GM12873 (cell line): ENCODE data around the gene EYA2.

Source experiments
- TF ChIP-seq, protein P1 (sequence below): IDR thresholded peaks from 2 replicates; pipeline ENCODE4 v1.5.1; 2012; ENCODE audit warnings: low read depth, mild to moderate bottlenecking, moderate library complexity, low read length, control low read depth; ENCODE audit not compliant: insufficient read depth; ENCODE audit errors: missing control alignments

Gene EYA2

DNA sequence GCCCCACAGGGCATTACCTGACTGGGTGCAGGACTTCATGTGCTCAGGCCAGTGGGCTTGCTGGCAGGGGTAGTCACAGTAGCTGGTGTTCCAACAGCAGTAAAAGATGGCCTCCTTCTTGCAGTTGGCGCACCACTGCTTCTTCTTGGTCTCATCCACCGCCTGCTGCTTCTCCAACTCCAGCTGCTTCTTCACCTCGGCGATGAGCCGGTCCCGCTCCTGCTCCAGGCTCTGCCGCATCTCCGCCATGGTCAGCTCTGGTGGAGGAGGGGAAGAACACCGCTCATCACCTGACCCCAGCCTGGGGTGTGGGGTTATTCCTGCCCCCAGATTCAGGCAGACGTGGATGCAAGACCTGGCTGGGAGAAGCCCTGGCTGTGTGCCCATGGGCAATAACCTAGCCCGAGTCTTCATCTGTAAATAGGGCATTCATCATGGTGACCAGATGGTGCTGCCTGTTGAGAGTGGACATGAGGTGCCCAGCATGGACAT lies 329.7 kb downstream of the EYA2 start:
- TF ChIP-seq, protein P1, sequence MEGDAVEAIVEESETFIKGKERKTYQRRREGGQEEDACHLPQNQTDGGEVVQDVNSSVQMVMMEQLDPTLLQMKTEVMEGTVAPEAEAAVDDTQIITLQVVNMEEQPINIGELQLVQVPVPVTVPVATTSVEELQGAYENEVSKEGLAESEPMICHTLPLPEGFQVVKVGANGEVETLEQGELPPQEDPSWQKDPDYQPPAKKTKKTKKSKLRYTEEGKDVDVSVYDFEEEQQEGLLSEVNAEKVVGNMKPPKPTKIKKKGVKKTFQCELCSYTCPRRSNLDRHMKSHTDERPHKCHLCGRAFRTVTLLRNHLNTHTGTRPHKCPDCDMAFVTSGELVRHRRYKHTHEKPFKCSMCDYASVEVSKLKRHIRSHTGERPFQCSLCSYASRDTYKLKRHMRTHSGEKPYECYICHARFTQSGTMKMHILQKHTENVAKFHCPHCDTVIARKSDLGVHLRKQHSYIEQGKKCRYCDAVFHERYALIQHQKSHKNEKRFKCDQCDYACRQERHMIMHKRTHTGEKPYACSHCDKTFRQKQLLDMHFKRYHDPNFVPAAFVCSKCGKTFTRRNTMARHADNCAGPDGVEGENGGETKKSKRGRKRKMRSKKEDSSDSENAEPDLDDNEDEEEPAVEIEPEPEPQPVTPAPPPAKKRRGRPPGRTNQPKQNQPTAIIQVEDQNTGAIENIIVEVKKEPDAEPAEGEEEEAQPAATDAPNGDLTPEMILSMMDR = no peak

DNA sequence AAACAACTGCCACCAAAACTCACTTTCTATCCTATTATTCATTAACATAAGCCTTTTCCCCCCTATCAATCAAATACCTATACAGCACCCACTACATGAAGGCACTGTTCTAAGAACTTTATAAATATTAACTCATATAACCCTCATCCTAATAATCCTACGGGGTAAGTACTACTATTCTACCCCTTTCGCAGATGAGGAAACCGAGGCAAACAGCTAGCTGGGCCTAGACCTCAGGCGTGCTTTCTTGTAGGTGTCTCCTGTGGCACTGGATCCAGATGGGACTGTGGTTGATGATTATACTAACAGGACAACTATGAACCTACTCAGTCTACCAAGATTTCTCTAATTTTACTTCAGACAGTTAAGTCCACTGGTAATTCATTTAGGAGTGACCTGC lies 330.2 kb downstream of the EYA2 start:
- TF ChIP-seq, protein P1 = no peak

DNA sequence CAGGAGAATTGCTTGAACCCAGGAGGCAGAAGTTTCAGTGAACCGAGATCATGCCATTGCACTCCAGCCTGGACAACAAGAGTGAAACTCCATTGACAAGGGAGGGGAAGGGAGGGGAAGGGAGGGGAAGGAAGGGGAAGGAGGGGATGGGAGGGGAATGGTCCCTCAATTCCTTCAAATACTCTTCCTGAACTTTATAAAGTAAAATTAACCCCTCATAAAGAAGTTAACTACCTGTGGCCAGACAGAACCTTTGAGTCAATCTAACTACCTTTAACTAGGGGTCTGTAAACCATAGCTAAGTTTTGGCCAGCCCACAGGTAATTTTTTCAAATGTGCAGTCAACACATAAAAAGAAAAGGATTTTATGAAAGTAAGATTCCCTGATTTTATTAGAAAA lies 330.8 kb downstream of the EYA2 start:
- TF ChIP-seq, protein P1 = no peak

DNA sequence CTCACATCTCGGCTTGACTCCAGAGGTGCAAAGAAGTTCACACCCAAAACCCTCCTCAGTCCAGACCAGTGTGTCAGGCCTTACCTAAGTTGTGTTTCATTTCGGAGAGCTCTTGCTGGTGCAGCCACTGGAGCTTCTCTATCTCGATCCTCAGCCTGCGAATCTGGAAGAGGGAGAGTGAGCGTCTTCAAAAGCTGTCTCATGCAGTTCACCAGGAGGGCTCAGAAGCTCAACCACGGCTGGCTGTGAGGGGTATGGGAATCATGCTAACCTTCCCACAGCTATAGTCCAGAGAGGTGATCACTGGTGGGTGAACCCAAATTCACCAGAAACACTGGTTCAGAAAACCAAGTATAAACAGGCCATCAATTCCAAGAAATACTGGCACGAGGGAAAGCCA lies 332.5 kb downstream of the EYA2 start:
- TF ChIP-seq, protein P1 = no peak

DNA sequence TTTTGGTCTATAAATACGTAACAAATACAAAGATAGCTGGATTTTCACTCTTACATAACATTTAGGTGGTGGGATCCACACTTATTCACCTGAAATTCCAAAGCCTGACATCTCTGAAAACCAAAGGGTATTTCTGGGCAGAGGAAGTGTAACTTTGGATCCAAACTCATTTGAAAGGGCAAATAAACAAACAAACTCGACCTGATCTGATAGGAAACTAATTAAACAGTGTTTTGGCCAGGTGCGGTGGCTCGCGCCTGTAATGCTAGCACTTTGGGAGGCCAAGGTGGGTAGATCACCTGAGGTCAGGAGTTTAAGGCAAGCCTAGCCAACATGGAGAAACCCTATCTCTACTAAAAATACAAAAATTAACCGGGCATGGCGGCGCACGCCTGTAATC lies 332.9 kb downstream of the EYA2 start:
- TF ChIP-seq, protein P1 = no peak

DNA sequence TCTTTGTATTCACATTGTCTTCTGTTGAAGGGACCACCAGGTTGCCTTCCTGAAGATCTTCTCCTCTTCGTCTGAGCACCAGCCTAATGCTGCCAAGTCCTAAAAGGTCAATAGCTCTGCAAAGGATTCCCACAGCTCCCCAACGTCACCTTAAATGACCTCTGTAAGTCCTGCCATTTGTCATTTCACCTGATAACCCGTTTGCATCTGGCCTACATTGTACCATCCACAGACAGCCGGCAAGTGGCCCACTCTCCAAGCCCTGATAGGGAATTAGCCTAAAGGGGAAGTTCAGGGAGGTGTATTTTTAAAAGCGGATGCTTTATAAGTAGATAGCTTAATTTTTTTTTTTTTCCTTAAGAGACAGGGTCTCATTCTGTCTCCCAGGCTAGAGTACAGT lies 334.0 kb downstream of the EYA2 start:
- TF ChIP-seq, protein P1 = no peak

DNA sequence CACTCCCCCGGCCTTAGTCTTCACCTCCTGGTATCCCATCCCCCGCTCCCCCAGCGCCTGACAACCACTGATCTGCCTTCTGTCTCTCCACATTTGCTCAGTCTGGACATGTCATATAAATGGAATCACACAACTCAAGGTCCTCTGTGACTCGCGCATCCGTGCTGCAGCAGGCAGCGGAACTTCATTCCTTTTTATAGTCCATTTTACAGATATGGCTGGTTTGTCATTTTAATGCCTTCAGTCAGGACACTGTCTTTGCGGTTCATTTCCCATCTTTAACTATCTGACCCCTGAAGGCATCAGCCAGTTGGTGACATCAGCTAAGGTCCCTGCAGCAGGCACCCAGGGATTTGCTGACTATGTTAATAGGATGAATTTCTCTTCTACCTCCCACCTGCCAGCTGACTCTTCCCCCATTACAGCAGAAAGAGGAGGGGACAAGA lies 336.2 kb downstream of the EYA2 start:
- TF ChIP-seq, protein P1 = no peak
